SU-DHL-6 (cell line): Measurements from ENCODE around the gene VPS13A.

Experiments
- H2AFZ ChIP-seq: fragments of 200-600 bp; sonication (generic); 2 replicates; pipeline ENCODE4 v1.6.1; 2014; ENCODE audit warnings: low read depth, mild to moderate bottlenecking, moderate library complexity, mixed read lengths, antibody characterized with exemption, low read length; ENCODE audit not compliant: severe bottlenecking
- H3F3A ChIP-seq: fragments of 200-600 bp; shearing (Covaris generic); 2 replicates; pipeline ENCODE4 v1.6.0; 2016; ENCODE audit warnings: antibody characterized with exemption, mild to moderate bottlenecking; ENCODE audit not compliant: insufficient read depth
- H3K27ac ChIP-seq: fragments of 200-600 bp; sonication (generic); 2 replicates; pipeline ENCODE4 v1.5.1; 2016; ENCODE audit warnings: low read depth, mild to moderate bottlenecking, low read length, moderate library complexity, mixed read lengths
- H3K27me3 ChIP-seq: fragments of 200-600 bp; sonication (generic), shearing (Covaris generic); 2 replicates; pipeline ENCODE4 v1.6.0; 2014; ENCODE audit warnings: mild to moderate bottlenecking, low read length
- H3K36me3 ChIP-seq: fragments of 200-600 bp; sonication (generic); 2 replicates; pipeline ENCODE4 v1.6.1; 2014; ENCODE audit warnings: mild to moderate bottlenecking, low read length, mixed read lengths
- H3K4me2 ChIP-seq: fragments of 300-600, 200-600 bp; shearing (Covaris generic), sonication (generic); 2 replicates; pipeline ENCODE4 v1.6.0; 2014; ENCODE audit warnings: low read length, low read depth, mild to moderate bottlenecking; ENCODE audit not compliant: poor library complexity, severe bottlenecking
- H3K4me3 ChIP-seq: fragments of 200-600 bp; sonication (generic); 2 replicates; pipeline ENCODE4 v1.5.1; 2014; ENCODE audit warnings: antibody characterized with exemption, low read length, mild to moderate bottlenecking, mixed read lengths; ENCODE audit not compliant: insufficient read depth, poor library complexity, severe bottlenecking
- H3K79me2 ChIP-seq: fragments of 200-600 bp; sonication (generic); 2 replicates; pipeline ENCODE4 v1.6.1; 2014; ENCODE audit warnings: mild to moderate bottlenecking, low read length, moderate library complexity; ENCODE audit not compliant: insufficient read depth
- H3K9ac ChIP-seq: fragments of 200-600 bp; sonication (generic); 2 replicates; pipeline ENCODE4 v1.7.0; 2014; ENCODE audit warnings: mild to moderate bottlenecking, low read length
- H3K9me2 ChIP-seq: fragments of 200-600 bp; sonication (generic); replicated peaks from 2 replicates; pipeline ENCODE4 v1.6.1; 2014; ENCODE audit warnings: low read length; ENCODE audit not compliant: insufficient read depth
- H3K9me3 ChIP-seq: fragments of 200-600 bp; sonication (generic); 2 replicates; pipeline ENCODE4 v1.6.1; 2014; ENCODE audit warnings: low read length, mixed read lengths; ENCODE audit not compliant: insufficient read depth
- H4K20me1 ChIP-seq: fragments of 200-600 bp; sonication (generic); 2 replicates; pipeline ENCODE4 v1.6.1; 2014; ENCODE audit warnings: low read depth, mild to moderate bottlenecking, antibody characterized with exemption, low read length, moderate library complexity, mixed read lengths
- CTCF ChIP-seq: fragments of 200-600 bp; sonication (generic); IDR thresholded peaks from one replicate; pipeline ENCODE4 v1.5.1; 2017; ENCODE audit warnings: antibody characterized with exemption, mild to moderate bottlenecking, low read length, moderate library complexity; ENCODE audit not compliant: insufficient read depth, poor library complexity, severe bottlenecking
- EZH2phosphoT487 ChIP-seq: fragments of 200-600 bp; sonication (generic), shearing (Covaris generic); conservative IDR thresholded peaks from 2 replicates; pipeline ENCODE4 v1.6.1; 2018; ENCODE audit warnings: mild to moderate bottlenecking, antibody characterized with exemption, low read length, moderate library complexity, mixed read lengths

The VPS13A gene

DNA sequence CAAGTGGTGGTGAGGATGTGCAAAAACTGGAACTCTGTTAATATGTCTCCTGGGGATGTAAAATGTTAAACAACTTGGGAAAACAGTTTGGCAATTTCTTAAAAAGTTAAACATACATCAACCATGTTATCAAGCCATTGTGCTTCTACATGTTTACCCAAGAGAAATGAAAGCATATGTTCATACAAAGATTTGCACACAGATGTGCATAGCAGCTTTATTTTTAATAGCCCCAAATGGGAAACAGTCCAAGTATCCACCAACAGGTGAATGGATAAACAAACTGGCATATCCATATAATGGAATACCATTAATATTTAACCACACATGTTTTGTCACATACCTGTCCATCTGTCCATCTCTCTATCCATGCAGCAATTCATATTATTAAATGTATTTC is 6.2 kb downstream of the VPS13A start:
- Histone ChIP-seq H4K20me1 (peaks cover 15% of the 10 kb centered on the region; the same call in 1 of the 2 replicates), H3F3A (no peaks in the 10 kb centered on the region), H3K27ac (no peak overlapping the region), H3K9me3 (no peaks in the 10 kb centered on the region), H3K79me2 (peaks cover 97% of the 10 kb centered on the region), H3K4me3 (no peak overlapping the region), H3K27me3 (no peaks in the 10 kb centered on the region), H2AFZ (no peak overlapping the region), H3K4me2 (no peak overlapping the region), H3K9me2 (no peaks in the 10 kb centered on the region), H3K36me3 (no peaks in the 10 kb centered on the region), H3K9ac (no peak overlapping the region)
- no peak for TF ChIP-seq EZH2phosphoT487
- TF ChIP-seq CTCF: no peak

- H3K9me3 ChIP-seq: no peaks in the 10 kb centered on the region
- H3K79me2 ChIP-seq: peaks cover 98% of the 10 kb centered on the region
- no peak overlapping the region for H2AFZ ChIP-seq
- H3K4me2 ChIP-seq: no peak overlapping the region
- H3F3A ChIP-seq: no peaks in the 10 kb centered on the region
- H4K20me1 ChIP-seq: no peaks in the 10 kb centered on the region
- H3K27me3 ChIP-seq: no peaks in the 10 kb centered on the region
- H3K4me3 ChIP-seq: no peak overlapping the region
- H3K27ac ChIP-seq: no peak overlapping the region
- no peak overlapping the region for H3K9ac ChIP-seq
- no peaks in the 10 kb centered on the region for H3K9me2 ChIP-seq
- TF ChIP-seq CTCF (no peak), EZH2phosphoT487 (no peak)
- H3K36me3 ChIP-seq: no peaks in the 10 kb centered on the region
Observed at GRCh38 chr9:77188242-77188641, 10.9 kb downstream of the VPS13A start.

GRCh38 chr9:77194423-77194822 is 17.1 kb downstream of the VPS13A start:
- peaks cover 95% of the 10 kb centered on the region for H3K79me2 ChIP-seq
- no peak for TF ChIP-seq CTCF
- no peak for TF ChIP-seq EZH2phosphoT487
- H3K9me3 ChIP-seq: no peaks in the 10 kb centered on the region
- no peak overlapping the region for H3K4me2 ChIP-seq
- peaks cover 9% of the 10 kb centered on the region; the same call in 1 of the 2 replicates for H4K20me1 ChIP-seq
- 0 out of 2 replicates have a peak, but pooled peaks cover 3% of the 10 kb centered on the region for H3F3A ChIP-seq
- no peaks in the 10 kb centered on the region for H3K9me2 ChIP-seq
- H3K4me3 ChIP-seq: no peak overlapping the region
- H3K27me3 ChIP-seq: no peaks in the 10 kb centered on the region
- H3K36me3 ChIP-seq: no peaks in the 10 kb centered on the region
- H3K9ac ChIP-seq: no peak overlapping the region
- no peak overlapping the region for H3K27ac ChIP-seq
- no peak overlapping the region for H2AFZ ChIP-seq
